CD14-positive monocyte (primary cell): Measurements from ENCODE around the gene ZNF318. TPM values are rescaled to one million over a fixed set of nuclear protein-coding genes. Genes with fewer than 3 reads are reported as not detected.

Source experiments
- DNase-seq, 3 donors: peaks; one replicate each; pipeline ENCODE4 v3.0.0-alpha.2; 2011 to 2022
- H2AFZ ChIP-seq: 2 replicates; pipeline ENCODE4 v1.6.0; 2012; ENCODE audit warnings: mild to moderate bottlenecking, low read depth, low read length, inconsistent platforms; ENCODE audit not compliant: insufficient read depth, poor library complexity, severe bottlenecking
- H3K27ac ChIP-seq, 2 donors: 1 replicate in 1 of 2; 2 replicates in 1 of 2; pipeline ENCODE4 v1.5.1; 2012 to 2013; ENCODE audit warnings: low read length in 2 of 2, control low read depth in 1 of 2, inconsistent platforms in 1 of 2, low read depth in 1 of 2, mild to moderate bottlenecking in 1 of 2
- H3K27me3 ChIP-seq, 2 donors: one replicate each; pipeline versions ENCODE4 v1.6.0 to v1.6.1; 2011 to 2013; ENCODE audit warnings: low read length in 2 of 2; ENCODE audit not compliant: control insufficient read depth in 2 of 2, insufficient read depth in 2 of 2
- H3K36me3 ChIP-seq, 2 donors: replicated peaks in 1 of 2; 1 replicate in 1 of 2; 2 replicates in 1 of 2; pipeline versions ENCODE4 v1.5.1 to v1.6.1; 2012 to 2013; ENCODE audit warnings: low read length in 2 of 2, control low read depth in 1 of 2, inconsistent platforms in 1 of 2, mild to moderate bottlenecking in 1 of 2; ENCODE audit not compliant: insufficient read depth in 2 of 2, control insufficient read depth in 1 of 2
- H3K4me1 ChIP-seq, 2 donors: 1 replicate in 1 of 2; 2 replicates in 1 of 2; pipeline versions ENCODE4 v1.5.1 to v1.6.1; 2012 to 2013; ENCODE audit warnings: low read length in 2 of 2, control low read depth in 1 of 2, inconsistent platforms in 1 of 2, mild to moderate bottlenecking in 1 of 2, moderate library complexity in 1 of 2; ENCODE audit not compliant: insufficient read depth in 2 of 2, control insufficient read depth in 1 of 2
- H3K4me2 ChIP-seq: replicated peaks from 2 replicates; pipeline ENCODE3; 2012; ENCODE audit warnings: low read length, moderate library complexity, mild to moderate bottlenecking; ENCODE audit not compliant: poor library complexity, severe bottlenecking; ENCODE audit errors: extremely low read depth
- H3K4me3 ChIP-seq, 3 experiments: fragments of 200-600 bp in 1 of 3; sonication (generic) in 1 of 3; replicated peaks in 1 of 3; 1 replicate in 2 of 3; 2 replicates in 1 of 3; pipeline ENCODE4 v1.5.1; 2011 to 2013; ENCODE audit warnings: low read length in 3 of 3, mild to moderate bottlenecking in 3 of 3, control low read depth in 2 of 3, low read depth in 2 of 3, inconsistent platforms in 1 of 3, moderate library complexity in 1 of 3
- H3K79me2 ChIP-seq: 2 replicates; pipeline ENCODE4 v1.6.0; 2012; ENCODE audit warnings: mild to moderate bottlenecking, control low read depth, inconsistent platforms, low read length, moderate library complexity; ENCODE audit not compliant: insufficient read depth
- H3K9ac ChIP-seq: 2 replicates; pipeline ENCODE4 v1.6.0; 2017; ENCODE audit warnings: low read length, mild to moderate bottlenecking; ENCODE audit not compliant: insufficient read depth, poor library complexity, severe bottlenecking
- H3K9me3 ChIP-seq, 2 donors: replicated peaks in 1 of 2; 1 replicate in 1 of 2; 2 replicates in 1 of 2; pipeline versions ENCODE4 v1.5.1 to v1.6.1; 2012 to 2013; ENCODE audit warnings: low read length in 2 of 2, control low read depth in 1 of 2; ENCODE audit not compliant: control insufficient read depth in 1 of 2, insufficient read depth in 1 of 2
- H4K20me1 ChIP-seq: 2 replicates; pipeline ENCODE4 v1.6.0; 2012; ENCODE audit warnings: mild to moderate bottlenecking, low read length, control low read depth, moderate library complexity; ENCODE audit not compliant: insufficient read depth
- H3K27ac Mint-ChIP-seq, 7 donors: one replicate each; pipeline ENCODE4 v1.8.0; 2020; ENCODE audit warnings: mild to moderate bottlenecking in 7 of 7, mixed read lengths in 7 of 7, moderate library complexity in 6 of 7, inconsistent platforms in 2 of 7
- H3K27me3 Mint-ChIP-seq, 3 donors: one replicate each; pipeline ENCODE4 v1.8.0; 2021 to 2022; ENCODE audit warnings: low read depth in 3 of 3, mild to moderate bottlenecking in 3 of 3, mixed read lengths in 3 of 3, moderate library complexity in 3 of 3, inconsistent platforms in 1 of 3
- H3K36me3 Mint-ChIP-seq, 2 donors: one replicate each; pipeline ENCODE4 v1.8.0; 2020; ENCODE audit warnings: mixed read lengths in 2 of 2, inconsistent platforms in 1 of 2, mild to moderate bottlenecking in 1 of 2
- H3K4me1 Mint-ChIP-seq: one replicate; pipeline ENCODE4 v1.8.0; 2020; ENCODE audit warnings: mild to moderate bottlenecking, mixed read lengths
- H3K4me3 Mint-ChIP-seq, 2 donors: one replicate each; pipeline ENCODE4 v1.8.0; 2020; ENCODE audit warnings: mild to moderate bottlenecking in 2 of 2, mixed read lengths in 2 of 2, moderate library complexity in 1 of 2
- H3K9me3 Mint-ChIP-seq, 7 donors: one replicate each; pipeline ENCODE4 v1.8.0; 2020 to 2022; ENCODE audit warnings: mixed read lengths in 7 of 7, mild to moderate bottlenecking in 6 of 7, moderate library complexity in 6 of 7, inconsistent platforms in 2 of 7
- CTCF ChIP-seq: fragments of 200-600 bp; IDR thresholded peaks from one replicate; pipeline ENCODE4 v1.8.0; 2022; ENCODE audit warnings: antibody characterized with exemption, mild to moderate bottlenecking
- WGBS: methylation state at CpG from one replicate; pipeline ENCODE4 v1.1.5; 2013; ENCODE audit warnings: missing lambda C conversion rate; ENCODE audit not compliant: insufficient coverage; 5-methylcytosine and 5-hydroxymethylcytosine counted together
- intact Hi-C, 2 donors: fragments of 100-400 bp; cut with micrococcal nuclease; formaldehyde crosslinking; loops; one replicate each; pipeline versions ENCODE4 v1.15.0 to v1.15.1; 2023
- polyA plus RNA-seq, 3 donors: library from polyadenylated mRNA; depleted of rRNA in 1 of 3; unstranded in 2 of 3; stranded (reverse) in 1 of 3; fragments of 300-500 nt in 2 of 3; fragments of >200 nt in 1 of 3; fragmentation: Illumina TruSeq in 2 of 3; gene quantifications; 1 replicate in 2 of 3; 2 replicates in 1 of 3; pipeline ENCODE4 v1.2.3, GENCODE V29; 2012 to 2021

ZNF318 gene
- polyA plus RNA-seq, 3 donors = 3.2 to 19.4 (median 3.6) TPM

DNA sequence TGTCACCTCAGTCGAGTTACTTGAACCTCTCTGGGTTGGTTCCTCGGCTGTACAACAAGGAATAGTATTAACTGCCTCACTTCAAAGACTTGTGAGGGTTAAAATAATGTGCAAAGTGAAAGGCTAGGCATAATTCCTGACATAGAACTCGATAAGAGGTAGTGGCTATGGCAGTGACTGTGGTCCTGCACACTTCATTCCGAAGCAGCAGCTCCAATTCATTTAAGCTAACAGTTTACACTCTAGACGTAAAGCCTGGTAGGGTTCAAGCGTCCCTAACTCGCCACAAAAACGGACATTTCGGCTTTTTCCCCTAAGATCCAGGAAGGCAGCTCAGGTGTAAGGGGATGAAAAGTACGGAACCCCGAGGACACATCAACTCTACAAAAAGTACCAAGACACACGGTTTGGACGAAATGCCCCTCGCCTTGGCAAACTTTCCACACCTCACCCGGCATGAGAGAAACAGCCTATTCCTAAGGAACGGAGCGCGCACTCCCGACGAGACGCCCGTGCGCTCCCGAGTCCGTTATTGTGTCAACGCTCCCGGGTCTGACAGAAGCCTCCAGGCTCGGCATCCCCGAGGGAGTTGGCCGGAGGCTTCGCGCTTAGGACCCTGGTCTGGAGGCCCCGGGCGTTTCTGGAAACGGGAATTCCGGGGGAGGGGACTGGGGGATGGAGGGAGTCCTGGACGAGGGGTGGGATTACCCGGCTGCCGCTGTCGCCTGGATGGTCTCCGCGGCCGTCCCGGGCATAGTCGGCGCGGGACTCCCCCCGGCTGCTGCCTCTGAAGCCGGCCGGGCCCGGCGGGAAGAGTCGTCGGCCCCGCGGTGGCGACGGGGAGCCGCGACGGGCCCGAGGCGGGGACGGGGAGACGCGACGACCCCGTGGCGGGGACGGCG is 937 bp downstream of the ZNF318 start:
- H3K4me1 ChIP-seq = peaks cover 22 to 30% of the 10 kb centered on the region in 2 donors
- no peaks in the 10 kb centered on the region for H3K9me3 ChIP-seq
- Mint-ChIP-seq H3K27me3 (peaks cover 0 to 9% (median 6%) of the 10 kb centered on the region in 3 donors), H3K36me3 (peaks cover 19 to 25% of the 10 kb centered on the region in 2 donors), H3K4me3 (peak overlapping the region; percentile 89 to 94), H3K4me1 (peaks cover 33% of the 10 kb centered on the region), H3K27ac (peak overlapping the region; percentile 58 to 94 (median 87)), H3K9me3 (no peaks in the 10 kb centered on the region)
- TF ChIP-seq CTCF = no peak
- WGBS = 1% methylated on average over 63 of the region's 71 CpGs
- H2AFZ ChIP-seq = peak overlapping the region; percentile 84
- peak overlapping the region; percentile 84 for H3K4me2 ChIP-seq
- peak overlapping the region in 1 of 2 donors; percentile 77 for H3K27ac ChIP-seq
- peak overlapping the region; percentile 85 for H3K9ac ChIP-seq
- no peaks in the 10 kb centered on the region for H3K27me3 ChIP-seq
- intact Hi-C loops = loop anchor here (5.0 to 10.0 kb wide), 2 partner anchors 59 to 146 kb away; partner anchors contain the start of genes ABCC10 (in 2 of the 2), LRRC73 (in 1 of the 2), POLR1C (in 1 of the 2) and YIPF3 (in 1 of the 2)
- H3K36me3 ChIP-seq = peaks cover 18 to 21% of the 10 kb centered on the region in 2 donors
- H4K20me1 ChIP-seq = peaks cover 5% of the 10 kb centered on the region
- peak overlapping the region; percentile 57 to 89 (median 57) for H3K4me3 ChIP-seq
- DNase-seq = peak in 2 of 3 donors; percentile 15 to 29
- peaks cover 35% of the 10 kb centered on the region for H3K79me2 ChIP-seq

DNA sequence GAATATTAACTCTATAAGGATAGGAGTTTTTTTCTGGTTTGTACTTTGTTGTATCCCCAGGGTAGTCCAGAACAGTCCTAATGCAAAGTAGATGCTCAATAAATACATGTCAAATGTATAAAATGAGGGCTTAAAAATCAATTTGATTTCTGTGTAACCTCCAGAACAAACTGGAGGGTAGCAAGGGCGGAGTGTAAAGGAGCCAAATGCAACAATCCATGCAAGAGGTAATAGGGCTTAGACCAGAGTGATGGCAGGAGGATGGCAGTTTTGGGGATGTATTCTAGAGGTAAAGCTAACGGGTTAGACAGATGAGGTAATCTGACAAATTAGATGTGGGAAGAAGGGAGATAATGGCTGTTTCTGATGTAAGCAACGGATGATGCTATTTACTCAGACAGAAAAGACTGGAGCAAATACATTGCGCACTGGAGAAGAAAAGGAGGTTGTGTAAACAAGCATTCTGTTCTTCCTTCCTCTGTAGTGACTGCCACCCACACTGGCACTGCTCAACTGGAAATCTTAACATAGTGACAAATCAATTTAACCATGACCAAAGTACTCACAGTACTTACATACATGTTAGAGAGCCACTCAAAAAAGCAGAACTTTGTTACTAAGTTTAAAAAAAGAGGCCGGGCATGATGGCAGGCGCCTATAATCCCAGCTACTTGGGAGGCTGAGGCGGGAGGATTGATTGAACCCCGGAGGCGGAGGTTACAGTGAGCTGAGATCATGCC is 2.0 kb downstream of the ZNF318 start:
- H2AFZ ChIP-seq = peak overlapping the region; percentile 21
- intact Hi-C loops = loop anchor here (5.0 to 10.0 kb wide), 2 partner anchors 60 to 147 kb away; partner anchors contain the start of genes ABCC10 (in 2 of the 2), LRRC73 (in 1 of the 2), POLR1C (in 1 of the 2) and YIPF3 (in 1 of the 2)
- H3K9me3 ChIP-seq = no peaks in the 10 kb centered on the region
- DNase-seq = peak; percentile 71 to 84 (median 82)
- H3K4me1 ChIP-seq = peaks cover 22 to 30% of the 10 kb centered on the region in 2 donors
- peak overlapping the region; percentile 4 to 77 for H3K27ac ChIP-seq
- peak overlapping the region in 2 of 3 experiments; percentile 57 to 89 for H3K4me3 ChIP-seq
- Mint-ChIP-seq H3K27ac (peak overlapping the region; percentile 58 to 94 (median 89)), H3K36me3 (peaks cover 28 to 35% of the 10 kb centered on the region in 2 donors), H3K9me3 (no peaks in the 10 kb centered on the region), H3K4me3 (peak overlapping the region; percentile 89 to 94), H3K4me1 (peaks cover 32% of the 10 kb centered on the region), H3K27me3 (peaks cover 0 to 8% (median 3%) of the 10 kb centered on the region in 3 donors)
- H4K20me1 ChIP-seq = peaks cover 5% of the 10 kb centered on the region
- H3K79me2 ChIP-seq = peaks cover 39% of the 10 kb centered on the region
- no peak for TF ChIP-seq CTCF
- H3K36me3 ChIP-seq = peaks cover 27 to 32% of the 10 kb centered on the region in 2 donors
- H3K27me3 ChIP-seq = no peaks in the 10 kb centered on the region
- no peak overlapping the region for H3K9ac ChIP-seq
- WGBS = 34% methylated on average over 4 of the region's 9 CpGs
- H3K4me2 ChIP-seq = peak overlapping the region; percentile 84
